Gastroesophageal sphincter (tissue), 4 donors: ENCODE data around the gene CIAO3. TPM values are rescaled to one million over a fixed set of nuclear protein-coding genes. Genes with fewer than 3 reads are reported as not detected.

Experiments used
- ATAC-seq: fragments of 150-250 bp; one replicate; pipeline ENCODE4 v1.9.1; 2016; ENCODE audit warnings: mild to moderate bottlenecking, moderate library complexity
- H3K27ac ChIP-seq, 4 donors: fragments of 200-600 bp; sonication (generic) in 3 of 4; 1 replicate in 3 of 4; 2 replicates in 1 of 4; pipeline ENCODE4 v1.5.1; 2016 to 2019
- H3K27me3 ChIP-seq: fragments of 200-600 bp; sonication (generic); one replicate; pipeline ENCODE4 v1.5.1; 2019
- H3K36me3 ChIP-seq, 2 donors: fragments of 200-600 bp; sonication (generic); one replicate each; pipeline ENCODE4 v1.5.1; 2019; ENCODE audit warnings: control low read depth in 1 of 2
- H3K4me1 ChIP-seq, 3 donors: fragments of 200-600 bp; sonication (generic); 1 replicate in 2 of 3; 2 replicates in 1 of 3; pipeline ENCODE4 v1.5.1; 2016 to 2019; ENCODE audit warnings: control low read depth in 2 of 3
- H3K4me3 ChIP-seq, 2 donors: fragments of 200-600 bp; sonication (generic); one replicate each; pipeline ENCODE4 v1.5.1; 2019; ENCODE audit warnings: mild to moderate bottlenecking in 1 of 2, moderate library complexity in 1 of 2
- H3K9me3 ChIP-seq, 3 donors: fragments of 200-600 bp; sonication (generic); one replicate each; pipeline ENCODE4 v1.5.1; 2017 to 2019; ENCODE audit warnings: control low read depth in 2 of 3
- CTCF ChIP-seq, 4 experiments: fragments of 200-600 bp in 2 of 4; fragments of 450-650 bp in 2 of 4; sonication (generic) in 1 of 4; IDR thresholded peaks; one replicate each; pipeline ENCODE4 v1.5.1; 2017 to 2019; ENCODE audit warnings: antibody characterized with exemption in 4 of 4, mild to moderate bottlenecking in 2 of 4, moderate library complexity in 2 of 4
- EP300 ChIP-seq: sonication (generic); formaldehyde crosslinking; IDR thresholded peaks from one replicate; pipeline ENCODE4 v1.6.1; 2017; ENCODE audit warnings: antibody characterized with exemption, mild to moderate bottlenecking
- POLR2A ChIP-seq, 2 donors: fragments of 450-650 bp; IDR thresholded peaks; one replicate each; pipeline ENCODE4 v1.6.1; 2017; ENCODE audit warnings: antibody characterized with exemption in 2 of 2, mild to moderate bottlenecking in 2 of 2, moderate library complexity in 1 of 2
- POLR2AphosphoS5 ChIP-seq: sonication (generic); formaldehyde crosslinking; IDR thresholded peaks from one replicate; pipeline ENCODE4 v1.6.1; 2017; ENCODE audit warnings: antibody characterized with exemption
- WGBS, 2 donors: methylation state at CpG; one replicate each; pipeline ENCODE4 v1.1.5; 2018; ENCODE audit warnings: low coverage in 1 of 2; 5-methylcytosine and 5-hydroxymethylcytosine counted together
- total RNA-seq, 4 donors: library from RNA; depleted of rRNA; stranded (reverse); fragments of >200 nt; gene quantifications; one replicate each; pipeline ENCODE4 v1.1.0, GENCODE V29; 2016

CIAO3 gene
- total RNA-seq, 4 donors from 2014 or later, result 18.5 to 46.7 (median 25.6) TPM

DNA sequence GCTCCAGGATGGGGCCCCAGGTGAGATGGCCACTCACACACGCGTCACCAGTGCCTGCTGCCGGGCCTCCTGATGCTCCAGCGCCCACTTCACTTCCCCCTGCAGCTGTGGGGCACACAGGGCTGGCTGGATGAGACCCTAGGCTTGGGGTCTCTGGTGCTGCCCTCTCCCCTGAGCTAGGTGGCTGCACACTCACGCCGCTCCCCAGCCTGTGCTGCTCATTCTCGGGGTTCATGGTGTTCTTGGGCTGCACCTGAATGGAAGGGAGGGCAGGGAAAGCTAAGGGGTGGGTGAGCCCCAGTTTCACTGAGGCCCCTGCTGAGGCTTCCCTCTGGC lies 15.8 kb downstream of the CIAO3 start:
- Histone ChIP-seq H3K4me3 (no peak overlapping the region), H3K36me3 (peaks cover 0 to 15% of the 10 kb centered on the region in 2 donors), H3K27ac (no peak overlapping the region), H3K27me3 (peaks cover 55% of the 10 kb centered on the region), H3K4me1 (peaks cover 0 to 58% (median 31%) of the 10 kb centered on the region in 3 donors), H3K9me3 (no peaks in the 10 kb centered on the region)
- 73% methylated on average over 4 of the region's 7 CpGs; no CpG with 5 or more reads in 1 of the 2 donors for WGBS, 2 donors
- TF ChIP-seq CTCF (IDR thresholded peaks at IDR 0.05) (no peak), POLR2A (IDR thresholded peaks at IDR 0.05) (no peak), EP300 (no peak), POLR2AphosphoS5 (no peak)
- ATAC-seq, result no peak

DNA sequence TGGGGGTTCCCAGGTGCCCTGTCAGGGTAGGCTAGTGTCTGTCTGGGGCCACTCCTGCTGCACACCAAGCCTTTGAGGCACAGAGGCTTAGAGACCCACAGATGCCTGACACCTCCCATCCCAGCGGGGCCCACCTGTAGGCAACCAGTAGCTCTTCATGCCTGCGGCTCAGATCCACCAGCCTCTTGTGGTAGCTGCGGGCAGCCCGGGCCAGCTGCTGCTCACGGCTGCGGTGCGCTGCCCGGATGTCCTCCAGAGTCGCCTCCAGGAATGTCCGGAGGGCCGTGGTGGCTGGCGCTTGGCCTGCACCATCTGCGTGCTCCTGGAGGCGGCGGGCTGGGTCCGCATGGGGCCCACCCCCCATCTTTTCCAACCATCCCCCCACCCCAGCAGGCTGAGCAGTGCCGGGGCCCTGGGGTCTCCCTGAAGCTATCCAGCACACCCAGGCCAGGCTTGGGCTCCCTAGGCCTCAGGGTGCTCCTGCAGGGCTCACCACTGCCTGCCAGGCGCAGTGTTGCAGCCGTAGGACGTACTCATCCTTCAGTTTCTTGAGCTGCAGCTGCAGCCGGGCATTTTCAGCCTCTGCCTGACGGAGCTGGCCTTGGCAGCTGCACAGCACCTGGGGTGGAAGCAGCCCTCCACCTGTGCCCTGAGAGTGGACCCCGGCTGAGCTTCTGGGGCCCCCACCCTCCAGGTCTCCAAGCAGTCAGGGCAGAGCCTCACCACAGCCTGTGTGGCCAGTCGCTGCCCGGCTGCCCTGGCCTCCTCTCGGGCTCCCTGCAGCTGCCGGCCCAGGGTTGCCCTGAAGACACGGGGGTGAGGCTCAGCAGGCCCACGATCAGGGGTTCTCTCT lies 16.4 kb downstream of the CIAO3 start:
- no peak for TF ChIP-seq EP300
- TF ChIP-seq POLR2AphosphoS5, result no peak
- no peak for TF ChIP-seq POLR2A (IDR thresholded peaks at IDR 0.05)
- no peak for TF ChIP-seq CTCF (IDR thresholded peaks at IDR 0.05)
- 20% methylated on average over 1 of the region's 29 CpGs; no CpG with 5 or more reads in 1 of the 2 donors for WGBS, 2 donors
- peaks cover 0 to 9% of the 10 kb centered on the region in 2 donors for H3K36me3 ChIP-seq
- peaks cover 0 to 64% (median 34%) of the 10 kb centered on the region in 3 donors for H3K4me1 ChIP-seq
- H3K4me3 ChIP-seq, result no peak overlapping the region
- H3K27me3 ChIP-seq, result peaks cover 54% of the 10 kb centered on the region
- no peak for ATAC-seq
- H3K27ac ChIP-seq, result no peak overlapping the region
- no peaks in the 10 kb centered on the region for H3K9me3 ChIP-seq

GRCh38 chr16:723695-724094 lies 17.1 kb downstream of the CIAO3 start:
- WGBS, 2 donors, result no CpG with 5 or more reads among the region's 9 CpGs
- ATAC-seq, result no peak
- H3K4me1 ChIP-seq, result peaks cover 0 to 63% (median 33%) of the 10 kb centered on the region in 3 donors
- H3K9me3 ChIP-seq, result no peaks in the 10 kb centered on the region
- no peak for TF ChIP-seq CTCF (IDR thresholded peaks at IDR 0.05)
- TF ChIP-seq POLR2A (IDR thresholded peaks at IDR 0.05), result no peak
- no peak for TF ChIP-seq EP300
- TF ChIP-seq POLR2AphosphoS5, result no peak
- no peak overlapping the region for H3K4me3 ChIP-seq
- H3K27ac ChIP-seq, result no peak overlapping the region
- H3K27me3 ChIP-seq, result peaks cover 47% of the 10 kb centered on the region
- H3K36me3 ChIP-seq, result peaks cover 0 to 8% of the 10 kb centered on the region in 2 donors

DNA sequence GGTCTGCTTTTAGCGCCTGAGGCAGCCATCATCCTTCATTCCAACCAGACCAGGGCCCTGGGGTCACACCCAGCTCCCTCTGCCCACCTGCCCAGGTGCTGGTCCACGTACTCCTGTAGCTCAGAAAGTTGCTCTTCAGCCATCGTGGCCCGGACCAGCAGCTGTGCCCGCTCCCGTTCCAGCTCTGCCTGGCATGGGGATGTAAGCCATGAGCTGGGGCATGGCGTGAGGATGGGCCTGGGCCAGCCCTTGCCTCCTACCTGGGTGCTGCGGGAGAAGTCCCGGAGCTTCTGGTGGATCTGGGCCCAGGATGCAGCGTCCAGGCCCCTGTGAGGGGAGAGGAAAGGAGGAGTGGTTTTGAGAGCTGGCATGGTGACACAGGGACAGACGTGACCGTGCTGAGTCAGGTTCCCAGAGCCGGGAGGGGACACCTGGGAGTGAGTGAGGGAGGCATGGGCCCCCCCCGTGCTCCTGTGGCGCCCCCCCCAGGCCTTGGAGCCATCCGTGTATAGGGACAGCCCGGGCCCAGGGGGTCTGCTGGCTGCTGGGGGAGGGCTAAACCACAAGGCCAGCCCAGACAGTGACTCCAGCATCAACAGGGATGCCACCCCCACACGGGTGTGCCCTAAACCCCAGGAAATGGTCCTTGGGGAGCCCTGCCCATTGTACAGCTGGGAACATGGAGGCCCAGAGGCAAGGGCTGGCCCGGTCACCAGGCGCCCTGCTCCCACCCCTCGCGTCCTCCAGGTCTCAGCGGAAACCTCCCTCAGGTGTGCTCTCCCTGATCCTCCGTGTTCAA lies 17.8 kb downstream of the CIAO3 start:
- 50% methylated on average over 2 of the region's 24 CpGs; no CpG with 5 or more reads in 1 of the 2 donors for WGBS, 2 donors
- H3K36me3 ChIP-seq, result peaks cover 0 to 8% of the 10 kb centered on the region in 2 donors
- H3K27ac ChIP-seq, result no peak overlapping the region
- no peak overlapping the region for H3K4me3 ChIP-seq
- H3K9me3 ChIP-seq, result no peaks in the 10 kb centered on the region
- ATAC-seq, result no peak
- no peak for TF ChIP-seq EP300
- no peak for TF ChIP-seq POLR2A (IDR thresholded peaks at IDR 0.05)
- TF ChIP-seq CTCF (IDR thresholded peaks at IDR 0.05), result no peak
- TF ChIP-seq POLR2AphosphoS5, result no peak
- peaks cover 40% of the 10 kb centered on the region for H3K27me3 ChIP-seq
- peaks cover 0 to 57% (median 27%) of the 10 kb centered on the region in 3 donors for H3K4me1 ChIP-seq
